ENCODE results near the gene AQP10.
"Not testable (repeated sequence)": the region's sequence is repeated elsewhere in the genome, so short reads cannot be mapped to it uniquely, and the experiment has no call there.

The AQP10 gene

GRCh38 chr1:154361357-154361756 lies 40.5 kb downstream of the AQP10 start:
- no peak overlapping the region for H3K27ac ChIP-seq (ENCODE audit: low read length)
- H3K36me3 ChIP-seq (ENCODE audit: insufficient read depth, low read depth, low read length) = no peaks in the 10 kb centered on the region
- H3K9ac ChIP-seq (ENCODE audit: low read depth, low read length) = no peak overlapping the region

GRCh38 chr1:154371436-154371835 lies 50.5 kb downstream of the AQP10 start:
- Histone ChIP-seq H3K9ac (ENCODE audit: low read depth, low read length) (no peak overlapping the region), H3K36me3 (ENCODE audit: insufficient read depth, low read depth, low read length) (no peaks in the 10 kb centered on the region), H3K27me3 (ENCODE audit: insufficient read depth, low read length) (no peaks in the 10 kb centered on the region), H3K4me3 (ENCODE audit: low read length) (no peak overlapping the region), H3K27ac (ENCODE audit: low read length) (no peak overlapping the region), H3K9me3 (ENCODE audit: insufficient read depth, low read depth, low read length) (no peaks in the 10 kb centered on the region), H3K4me1 (ENCODE audit: insufficient read depth, low read length) (no peaks in the 10 kb centered on the region)

More at GRCh38 chr1:154361357-154361756, 40.5 kb downstream of the AQP10 start:
- H3K4me1 ChIP-seq (ENCODE audit: insufficient read depth, low read length) = peaks cover 7% of the 10 kb centered on the region; the same call in 1 of the 2 replicates
- H3K4me3 ChIP-seq (ENCODE audit: low read length) = no peak overlapping the region
- no peaks in the 10 kb centered on the region for H3K9me3 ChIP-seq (ENCODE audit: insufficient read depth, low read depth, low read length)
- no peaks in the 10 kb centered on the region for H3K27me3 ChIP-seq (ENCODE audit: insufficient read depth, low read length)

GRCh38 chr1:154373777-154374357 lies 53.0 kb downstream of the AQP10 start:
- not testable (repeated sequence) for H3K4me1 ChIP-seq (ENCODE audit: insufficient read depth, low read length); H3K27ac ChIP-seq (ENCODE audit: low read length); H3K9me3 ChIP-seq (ENCODE audit: insufficient read depth, low read depth, low read length); H3K36me3 ChIP-seq (ENCODE audit: insufficient read depth, low read depth, low read length); H3K27me3 ChIP-seq (ENCODE audit: insufficient read depth, low read length); H3K9ac ChIP-seq (ENCODE audit: low read depth, low read length); H3K4me3 ChIP-seq (ENCODE audit: low read length)
